COLO668 (cell line): ENCODE results near the gene AGMAT.

Source experiments
- DNase-seq: peaks from one replicate; lab custom pipeline; 2025; ENCODE audit not compliant: unreplicated experiment; lab: John Stamatoyannopoulos, UW

Gene AGMAT

GRCh38 chr1:15524283-15525049 lies 60.4 kb downstream of the AGMAT start:
- peak; percentile 100 for DNase-seq

GRCh38 chr1:15524021-15524282 lies 60.9 kb downstream of the AGMAT start, which contains the start of gene CASP9:
Gene CASP9 (minus strand): TSS chr1:15524215. CDS start chr1:15524200, 15 bp downstream.
- DNase-seq = no peak

GRCh38 chr1:15523104-15524020 lies 61.5 kb downstream of the AGMAT start:
- DNase-seq = no peak

- no peak for DNase-seq
These were observed 62.3 kb downstream of the AGMAT start for GRCh38 chr1:15522551-15522950.
